Measurements from ENCODE around the gene HSD17B13.

Gene HSD17B13

DNA sequence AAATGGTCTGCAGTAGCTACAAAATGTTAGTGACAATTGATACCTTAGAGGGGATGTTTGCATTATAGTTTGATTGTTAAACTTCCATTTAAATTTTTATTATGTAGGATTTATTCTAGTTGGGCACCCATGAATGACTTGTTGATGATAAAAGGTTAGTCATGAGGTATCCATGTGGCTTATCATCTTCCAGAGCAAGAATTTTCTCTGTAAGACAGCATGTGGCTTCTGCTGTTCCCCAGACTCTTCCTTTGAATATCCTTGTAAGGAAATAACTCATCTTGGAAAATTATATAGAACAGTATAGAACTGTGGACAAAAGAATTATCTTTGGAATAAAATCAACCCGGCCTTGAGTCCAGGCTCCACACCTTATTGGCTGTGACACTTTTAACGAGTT lies 62.2 kb downstream of the HSD17B13 start:
- DNase-seq = no peak

- no peak for DNase-seq
These were observed 64.0 kb downstream of the HSD17B13 start for GRCh38 chr4:87258677-87259076.

GRCh38 chr4:87257523-87257922 lies 65.2 kb downstream of the HSD17B13 start:
- no peak for DNase-seq

GRCh38 chr4:87255755-87256154 lies 66.9 kb downstream of the HSD17B13 start:
- no peak for DNase-seq
